HG02840 (cell line): ENCODE results near the gene NFIL3.

Experiments used
- ATAC-seq: cut with Tn5 transposase; IDR thresholded peaks from one replicate; pipeline ENCODE4 v1.9.1; 2021; ENCODE audit warnings: mild to moderate bottlenecking, moderate library complexity, moderate number of reproducible peaks; ENCODE audit not compliant: unreplicated experiment, low FRiP score

NFIL3 gene

GRCh38 chr9:91361291-91362050 is 62.2 kb downstream of the NFIL3 start, which contains the start of gene AUH:
Gene AUH, minus strand, starts transcription at chr9:91361918. Its CDS starts 29 bp downstream, at chr9:91361889.
- ATAC-seq = peak; percentile 80

GRCh38 chr9:91360551-91361290 is 62.9 kb downstream of the NFIL3 start:
- ATAC-seq = no peak

- no peak for ATAC-seq
These were observed 63.7 kb downstream of the NFIL3 start for GRCh38 chr9:91359734-91360470.

- ATAC-seq = no peak
These were observed 64.5 kb downstream of the NFIL3 start for GRCh38 chr9:91359083-91359482.
